GM12878 (cell line): ENCODE measurements around the gene LIPG. TPM values are rescaled to one million over a fixed set of nuclear protein-coding genes. Genes with fewer than 3 reads are reported as not detected.

Source experiments
- ATAC-seq: fragments of 200-7000 bp; cut with Tn5 transposase; 3 replicates; pipeline ENCODE4 v1.9.1; 2020; ENCODE audit warnings: mild to moderate bottlenecking, moderate library complexity
- BruUV-seq: library from RNA; stranded (reverse); fragments of 400-500 nt; replicated peaks from 2 replicates; lab custom pipeline; 2021; lab: Mats Ljungman, UMichigan
- CTCF ChIA-PET: fragments of 300-600 bp; sonication (Branson Sonifier 250); formaldehyde crosslinking; extraction: SDS; loops from one replicate; lab custom pipeline; 2021; ENCODE audit warnings: inconsistent platforms; lab: Yijun Ruan, JAX
- POLR2A ChIA-PET: fragments of 350-600 bp; formaldehyde crosslinking; extraction: SDS; loops from one replicate; lab custom pipeline; 2021; ENCODE audit warnings: inconsistent platforms; lab: Charles Lee
- RAD21 ChIA-PET: fragments of 300-600 bp; sonication (Branson Sonifier 250); formaldehyde crosslinking; loops from one replicate; lab custom pipeline; 2023; ENCODE audit warnings: antibody characterized with exemption; ENCODE audit not compliant: unreplicated experiment; lab: Charles Lee
- SMC1A ChIA-PET: fragments of 300-600 bp; sonication (Branson Sonifier 250); formaldehyde crosslinking; loops from one replicate; lab custom pipeline; 2023; ENCODE audit not compliant: unreplicated experiment, uncharacterized antibody; lab: Charles Lee
- DNase-seq: peaks from one replicate; pipeline ENCODE4 v3.0.0-alpha.2; 2011; ENCODE audit warnings: low read depth, low spot score
- FAIRE-seq: peaks from 3 replicates; lab custom pipeline; 2011; peaks lifted over from hg19 to GRCh38; lab: Jason Lieb, UNC
- H2AFZ ChIP-seq: 2 replicates; pipeline ENCODE4 v1.6.0; 2011; ENCODE audit warnings: low read depth, low read length, control low read depth; ENCODE audit not compliant: control insufficient read depth
- H3K27ac ChIP-seq: 2 replicates; pipeline ENCODE4 v1.5.1; 2011; ENCODE audit warnings: control low read depth; ENCODE audit not compliant: control insufficient read depth, insufficient read depth
- H3K27me3 ChIP-seq, 2 experiments: replicated peaks in 1 of 2; 2 replicates each; pipeline versions ENCODE4 v1.6.0 to v1.6.1; 2011; ENCODE audit warnings: low read length in 1 of 2; ENCODE audit not compliant: control insufficient read depth in 2 of 2, insufficient read depth in 2 of 2
- H3K36me3 ChIP-seq, 2 experiments: 2 replicates each; pipeline ENCODE4 v1.5.1; 2011; ENCODE audit warnings: low read length in 1 of 2; ENCODE audit not compliant: control insufficient read depth in 2 of 2, insufficient read depth in 2 of 2
- H3K4me1 ChIP-seq: 2 replicates; pipeline ENCODE4 v1.6.1; 2011; ENCODE audit warnings: mild to moderate bottlenecking, low read length, moderate library complexity, mixed read lengths; ENCODE audit not compliant: control insufficient read depth, insufficient read depth
- H3K4me2 ChIP-seq: 2 replicates; pipeline ENCODE4 v1.6.0; 2011; ENCODE audit warnings: control low read depth; ENCODE audit not compliant: control insufficient read depth, insufficient read depth
- H3K4me3 ChIP-seq: fragments of 200-600 bp; sonication (generic); 2 replicates; pipeline ENCODE4 v1.5.1; 2016
- H3K79me2 ChIP-seq: 2 replicates; pipeline ENCODE4 v1.6.0; 2011; ENCODE audit warnings: low read length; ENCODE audit not compliant: control insufficient read depth, insufficient read depth
- H3K9ac ChIP-seq: 2 replicates; pipeline ENCODE4 v1.8.0; 2011; ENCODE audit warnings: low read length, control low read depth, mixed read lengths; ENCODE audit not compliant: control insufficient read depth, insufficient read depth
- H3K9me3 ChIP-seq: replicated peaks from 3 replicates; pipeline ENCODE4 v1.5.1; 2011; ENCODE audit warnings: mild to moderate bottlenecking, low read length; ENCODE audit not compliant: control insufficient read depth, insufficient read depth
- H4K20me1 ChIP-seq: 2 replicates; pipeline ENCODE4 v1.6.0; 2011; ENCODE audit not compliant: control insufficient read depth, insufficient read depth
- BCL11A ChIP-seq: IDR thresholded peaks from 2 replicates; pipeline ENCODE4 v1.6.1; 2011; ENCODE audit warnings: low read depth, low read length
- CHD4 ChIP-seq: fragments of 200-600 bp; sonication (generic); IDR thresholded peaks from 2 replicates; pipeline ENCODE4 v1.6.1; 2016; ENCODE audit warnings: mild to moderate bottlenecking
- EP300 ChIP-seq, 2 experiments: fragments of 150-350 bp in 1 of 2; IDR thresholded peaks; 2 replicates each; pipeline ENCODE4 v1.6.1; 2011 to 2012; ENCODE audit warnings: low read depth in 2 of 2, low read length in 2 of 2, borderline replicate concordance in 1 of 2, improper control_type of control experiment in 1 of 2, inconsistent platforms in 1 of 2; ENCODE audit not compliant: control insufficient read depth in 1 of 2
- ETV6 ChIP-seq, 2 experiments: fragments of 450-650 bp in 1 of 2; IDR thresholded peaks in 1 of 2; conservative IDR thresholded peaks in 1 of 2; 2 replicates each; pipeline ENCODE4 v1.6.1; 2014; ENCODE audit warnings: antibody characterized with exemption in 1 of 2, borderline replicate concordance in 1 of 2, low read depth in 1 of 2, mild to moderate bottlenecking in 1 of 2, moderate library complexity in 1 of 2
- GATAD2B ChIP-seq: fragments of 450-650 bp; conservative IDR thresholded peaks from 2 replicates; pipeline ENCODE4 v1.6.1; 2017; ENCODE audit warnings: low read depth, mild to moderate bottlenecking, moderate library complexity
- HCFC1 ChIP-seq: fragments of 150-350 bp; IDR thresholded peaks from 2 replicates; pipeline ENCODE4 v1.6.1; 2014; ENCODE audit warnings: low read length
- IKZF1 ChIP-seq: fragments of 450-650 bp; conservative IDR thresholded peaks from 2 replicates; pipeline ENCODE4 v1.6.1; 2017; ENCODE audit warnings: antibody characterized with exemption, mild to moderate bottlenecking
- IRF4 ChIP-seq: IDR thresholded peaks from 2 replicates; pipeline ENCODE4 v1.6.1; 2011; ENCODE audit warnings: low read depth, low read length
- MEF2B ChIP-seq: fragments of 450-650 bp; IDR thresholded peaks from 2 replicates; pipeline ENCODE4 v1.6.1; 2018; ENCODE audit warnings: mild to moderate bottlenecking, moderate library complexity; ENCODE audit not compliant: partially characterized antibody, poor library complexity, severe bottlenecking
- MTA2 ChIP-seq: fragments of 450-650 bp; IDR thresholded peaks from 2 replicates; pipeline ENCODE4 v1.6.1; 2016; ENCODE audit warnings: low read depth, mild to moderate bottlenecking, moderate library complexity
- NFYA ChIP-seq: IDR thresholded peaks from 2 replicates; pipeline ENCODE4 v1.6.1; 2011; ENCODE audit warnings: low read depth, mild to moderate bottlenecking, low read length, improper control_type of control experiment, borderline replicate concordance
- PAX5 ChIP-seq: IDR thresholded peaks from 2 replicates; pipeline ENCODE4 v1.6.1; 2011; ENCODE audit warnings: low read depth, low read length, borderline replicate concordance
- PML ChIP-seq: IDR thresholded peaks from 2 replicates; pipeline ENCODE4 v1.6.1; 2012; ENCODE audit warnings: low read length, inconsistent platforms
- SIX5 ChIP-seq: IDR thresholded peaks from 2 replicates; pipeline ENCODE4 v1.6.1; 2011; ENCODE audit warnings: mild to moderate bottlenecking, low read depth, low read length, moderate library complexity; ENCODE audit not compliant: severe bottlenecking
- SREBF2 ChIP-seq: IDR thresholded peaks from 2 replicates; pipeline ENCODE4 v1.6.1; 2012; ENCODE audit warnings: mild to moderate bottlenecking, low read length
- SUPT20H ChIP-seq: IDR thresholded peaks from 2 replicates; pipeline ENCODE4 v1.6.1; 2011; ENCODE audit warnings: low read depth, mild to moderate bottlenecking, low read length, moderate library complexity, borderline replicate concordance; ENCODE audit not compliant: control insufficient read depth
- ZNF217 ChIP-seq: fragments of 450-650 bp; IDR thresholded peaks from 2 replicates; pipeline ENCODE4 v1.6.1; 2017; ENCODE audit warnings: antibody characterized with exemption, mild to moderate bottlenecking
- ZNF24 ChIP-seq: fragments of 450-650 bp; IDR thresholded peaks from 2 replicates; pipeline ENCODE4 v1.6.1; 2017; ENCODE audit warnings: antibody characterized with exemption, mild to moderate bottlenecking
- ZNF274 ChIP-seq: IDR thresholded peaks from one replicate; pipeline ENCODE4 v1.8.0; 2011; ENCODE audit not compliant: insufficient read length, insufficient read depth
- ZNF384 ChIP-seq: IDR thresholded peaks from 2 replicates; pipeline ENCODE4 v1.6.1; 2012; ENCODE audit warnings: low read depth, mild to moderate bottlenecking, low read length, improper control_type of control experiment, borderline replicate concordance
- WGBS: methylation state at CpG from one replicate; pipeline ENCODE4 v1.1.6; 2016; ENCODE audit warnings: low lambda C conversion rate; ENCODE audit not compliant: insufficient replicate concordance, insufficient coverage; ENCODE audit errors: missing lambda C conversion rate; 5-methylcytosine and 5-hydroxymethylcytosine counted together
- in situ Hi-C: fragments of 300-500 bp; cut with MboI; formaldehyde crosslinking; loops from 9 replicates; pipeline ENCODE4 v1.14.3; 2018; ENCODE audit warnings: mixed read lengths
- intact Hi-C: fragments of 100-400 bp; cut with micrococcal nuclease; formaldehyde crosslinking; loops from one replicate; pipeline ENCODE4 v1.14.2; 2022; ENCODE audit not compliant: unreplicated experiment
- polyA plus RNA-seq, 11 experiments: library from polyadenylated mRNA; depleted of rRNA in 4 of 11; unstranded in 6 of 11; stranded (reverse) in 5 of 11; fragments of >200 nt; fragmentation: Nextera tagmentation in 4 of 11; fragmentation: Illumina TruSeq in 1 of 11; extraction: Ambion mirVana in 4 of 11; extraction: Trizol in 1 of 11; gene quantifications; 1 replicate in 1 of 11; 2 replicates in 10 of 11; pipeline versions ENCODE4 v1.2.1 to v1.2.3, GENCODE V29; 2011 to 2016; ENCODE audit warnings: inconsistent platforms in 2 of 11, missing spikeins in 2 of 11, low read depth in 1 of 11
- total RNA-seq, 4 experiments: library from RNA; depleted of rRNA in 3 of 4; stranded (reverse); fragments of >200 nt in 3 of 4; fragmentation: Illumina TruSeq in 1 of 4; extraction: Trizol in 1 of 4; gene quantifications; 2 replicates each; pipeline versions ENCODE4 v1.2.1 to v1.2.3, GENCODE V29; 2013 to 2021

LIPG gene
- total and polyA plus RNA-seq, 10 of the 15 experiments (the other 5 are each of a cell fraction or from before 2014, with no cell fraction given), result 0.04 to 0.55 (median 0.18) TPM; not detected in 1

- TF ChIP-seq ZNF274, result no peak
- TF ChIP-seq IRF4, result no peak
- TF ChIP-seq SREBF2, result no peak
- TF ChIP-seq BCL11A, result no peak
- no peak for TF ChIP-seq HCFC1
- TF ChIP-seq IKZF1, result no peak
- ChIA-PET POLR2A (no interaction called here), RAD21 (no interaction called here), CTCF (no interaction called here), SMC1A (interaction anchor here (0.6 kb wide), 1 partner anchor 1081 kb away, joined by 4 read pairs; no protein-coding TSS in a partner anchor)
- H3K4me2 ChIP-seq, result no peak overlapping the region
- no peak overlapping the region for H3K27ac ChIP-seq
- no peaks in the 10 kb centered on the region for H3K4me1 ChIP-seq
- no peak overlapping the region for H3K9ac ChIP-seq
- intact Hi-C loops (loop anchor here (10.0 kb wide), 1 partner anchor 63 kb away; no protein-coding TSS in a partner anchor), in situ Hi-C loops (no loop called here)
- H3K9me3 ChIP-seq, result no peaks in the 10 kb centered on the region
- peaks cover 0 to 2% of the 10 kb centered on the region in 2 experiments; a peak in 1 of 4 replicates for H3K27me3 ChIP-seq
- ATAC-seq (no peak), DNase-seq (no peak), FAIRE-seq (no peak)
- no peaks in the 10 kb centered on the region for H3K36me3 ChIP-seq
- H2AFZ ChIP-seq, result no peak overlapping the region
- no peaks in the 10 kb centered on the region for H3K79me2 ChIP-seq
- no peak overlapping the region for H3K4me3 ChIP-seq
- WGBS, result 22% methylated on average over 12 of the region's 12 CpGs
- no peaks in the 10 kb centered on the region for H4K20me1 ChIP-seq
- BruUV-seq, result no TSS peak
These were observed 69.4 kb downstream of the LIPG start for GRCh38 chr18:49631146-49631866.

- H3K4me1 ChIP-seq, result no peaks in the 10 kb centered on the region
- no peak overlapping the region for H3K4me3 ChIP-seq
- ATAC-seq, result no peak
- H3K4me2 ChIP-seq, result no peak overlapping the region
- H3K9ac ChIP-seq, result no peak overlapping the region
- no peak for FAIRE-seq
- RAD21 ChIA-PET, result interaction anchor here (1.2 kb wide), 1 partner anchor 123 kb away, joined by 3 read pairs; no protein-coding TSS in a partner anchor
- H3K27ac ChIP-seq, result no peak overlapping the region
- H3K79me2 ChIP-seq, result no peaks in the 10 kb centered on the region
- peaks cover 0 to 2% of the 10 kb centered on the region in 2 experiments; a peak in 1 of 4 replicates for H3K27me3 ChIP-seq
- no peaks in the 10 kb centered on the region for H3K36me3 ChIP-seq
- CTCF ChIA-PET, result no interaction called here
- no TSS peak for BruUV-seq
- in situ Hi-C loops, result no loop called here
- no peak overlapping the region for H2AFZ ChIP-seq
- 41% methylated on average over 10 of the region's 10 CpGs for WGBS
- no peaks in the 10 kb centered on the region for H3K9me3 ChIP-seq
- intact Hi-C loops, result loop anchor here (10.0 kb wide), 1 partner anchor 62 kb away; no protein-coding TSS in a partner anchor
- no peak for DNase-seq
- POLR2A ChIA-PET, result no interaction called here
- SMC1A ChIA-PET, result no interaction called here
- no peaks in the 10 kb centered on the region for H4K20me1 ChIP-seq
- TF ChIP-seq EP300 (IDR thresholded peaks at IDR 0.05; ENCODE audit: borderline replicate concordance in 1 of 2, control insufficient read depth in 1 of 2, low read depth in 2 of 2, low read length in 2 of 2), result no peak
- no peak for TF ChIP-seq GATAD2B
- TF ChIP-seq MEF2B, result no peak
- no peak for TF ChIP-seq NFYA
- TF ChIP-seq ETV6 (conservative IDR thresholded peaks at IDR 0.05 in 1 of 2, IDR thresholded peaks at IDR 0.05 in 1 of 2; ENCODE audit: borderline replicate concordance in 1 of 2, low read depth in 1 of 2), result no peak
- TF ChIP-seq SUPT20H, result no peak
- TF ChIP-seq PAX5, result no peak
- no peak for TF ChIP-seq PML
- TF ChIP-seq ZNF24, result no peak
- no peak for TF ChIP-seq CHD4
- TF ChIP-seq MTA2, result no peak
- no peak for TF ChIP-seq ZNF217
- TF ChIP-seq SIX5, result no peak
- TF ChIP-seq ZNF384, result no peak
These were observed 70.7 kb downstream of the LIPG start for GRCh38 chr18:49632588-49632987.
